C4-2B (cell line): ENCODE data around the gene TPD52L2.
"Not testable (repeated sequence)": the region's sequence is repeated elsewhere in the genome, so short reads cannot be mapped to it uniquely, and the experiment has no call there.

ENCODE experiments used
- H3K27ac ChIP-seq: fragments of 450-650 bp; 2 replicates; pipeline ENCODE4 v1.5.1; 2017
- CTCF ChIP-seq: fragments of 450-650 bp; conservative IDR thresholded peaks from 2 replicates; pipeline ENCODE4 v1.5.1; 2017; ENCODE audit warnings: mild to moderate bottlenecking
- ZFX ChIP-seq: fragments of 450-650 bp; IDR thresholded peaks from 2 replicates; pipeline ENCODE4 v1.6.1; 2017

Gene TPD52L2

DNA sequence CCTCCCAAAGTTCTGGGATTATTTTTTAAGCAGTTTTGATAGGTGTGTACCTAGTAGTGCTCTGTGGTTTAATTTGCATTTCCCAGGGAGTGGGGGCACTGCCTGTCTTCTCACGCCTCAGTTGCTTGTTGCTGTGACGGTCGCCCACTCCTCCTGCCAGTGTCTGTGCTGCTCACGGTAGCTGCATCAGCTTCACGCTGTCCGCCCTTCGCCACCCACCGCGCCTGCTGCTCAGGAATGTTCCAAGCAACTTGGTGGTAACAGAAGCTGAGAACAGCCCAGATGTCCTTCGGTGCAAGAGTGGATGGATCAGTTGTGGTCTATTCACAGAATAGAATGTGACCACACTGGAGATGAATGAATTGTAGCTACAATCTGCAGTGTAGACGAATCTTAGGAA is 52.7 kb downstream of the TPD52L2 start:
- TF ChIP-seq ZFX (no peak), CTCF (no peak)
- no peak overlapping the region for H3K27ac ChIP-seq

- TF ChIP-seq ZFX (no peak), CTCF (no peak)
Measured at GRCh38 chr20:63919130-63919529, 54.1 kb downstream of the TPD52L2 start.

DNA sequence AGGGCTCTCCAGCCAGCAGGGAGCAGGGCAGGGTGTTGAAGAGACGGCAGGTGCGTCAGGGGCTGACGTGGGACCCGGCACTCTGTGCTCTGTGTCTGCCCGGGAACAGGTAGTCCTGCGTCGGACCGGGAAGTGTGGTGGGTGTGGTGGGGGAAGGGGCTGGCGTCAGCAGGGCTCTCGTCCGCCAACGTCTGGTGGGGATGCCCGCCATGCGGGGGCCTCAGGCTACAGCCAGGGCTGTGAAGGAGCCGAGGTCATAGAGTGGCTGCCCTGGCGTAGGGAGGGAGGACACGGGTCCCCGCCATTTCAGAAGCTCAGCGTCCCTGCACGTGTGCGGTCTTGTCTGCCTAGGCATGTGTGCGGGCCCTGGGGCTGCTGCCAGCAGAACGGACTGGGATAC is 55.2 kb downstream of the TPD52L2 start:
- no peak overlapping the region for H3K27ac ChIP-seq
- no peak for TF ChIP-seq CTCF
- no peak for TF ChIP-seq ZFX

More at GRCh38 chr20:63919130-63919529, 54.1 kb downstream of the TPD52L2 start:
- no peak overlapping the region for H3K27ac ChIP-seq

DNA sequence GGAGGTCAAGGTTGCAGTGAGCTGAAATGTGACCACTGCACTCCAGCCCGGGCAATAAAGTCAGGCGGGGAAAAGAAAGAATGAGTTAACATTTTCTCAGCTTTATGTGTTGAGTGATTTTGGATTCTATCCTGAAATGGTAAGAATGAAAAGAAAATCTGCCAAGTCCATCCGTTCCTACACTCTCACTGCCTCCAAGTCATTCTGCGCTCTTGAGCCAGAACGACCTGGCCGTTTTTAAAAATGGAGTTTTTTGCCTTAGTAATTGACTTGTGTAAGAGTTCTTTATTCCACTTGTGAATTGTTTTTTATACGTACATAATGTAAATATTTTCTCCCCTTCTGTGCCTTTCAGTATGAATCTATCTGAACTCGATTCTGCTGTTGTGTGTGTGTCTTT is 58.6 kb downstream of the TPD52L2 start:
- TF ChIP-seq CTCF (no peak), ZFX (no peak)

GRCh38 chr20:63924241-63924640 is 59.2 kb downstream of the TPD52L2 start:
- no peak overlapping the region for H3K27ac ChIP-seq
- TF ChIP-seq ZFX (no peak), CTCF (no peak)

More for the DNA sequence above, 58.6 kb downstream of the TPD52L2 start:
- H3K27ac ChIP-seq, result no peak overlapping the region

GRCh38 chr20:63926298-63926697 is 61.2 kb downstream of the TPD52L2 start:
- no peak overlapping the region for H3K27ac ChIP-seq
- TF ChIP-seq CTCF, result no peak
- TF ChIP-seq ZFX, result no peak

DNA sequence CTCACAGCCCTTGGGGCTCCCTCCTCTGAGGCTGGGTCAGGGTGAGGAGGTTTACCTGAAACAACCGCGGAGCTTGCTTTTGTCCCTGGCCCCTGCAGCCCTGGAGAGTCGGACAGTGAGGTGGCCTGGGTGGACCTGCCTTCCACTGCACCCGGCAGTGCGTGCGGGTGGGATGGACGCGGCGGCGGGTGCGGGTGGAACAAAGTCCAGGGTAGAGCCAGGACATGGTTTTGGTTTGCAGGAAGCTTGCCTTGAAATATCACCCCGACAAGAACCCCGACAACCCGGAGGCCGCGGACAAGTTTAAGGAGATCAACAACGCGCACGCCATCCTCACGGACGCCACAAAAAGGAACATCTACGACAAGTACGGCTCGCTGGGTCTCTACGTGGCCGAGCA is 64.0 kb downstream of the TPD52L2 start:
- TF ChIP-seq CTCF, result no peak
- TF ChIP-seq ZFX, result no peak
- no peak overlapping the region for H3K27ac ChIP-seq

DNA sequence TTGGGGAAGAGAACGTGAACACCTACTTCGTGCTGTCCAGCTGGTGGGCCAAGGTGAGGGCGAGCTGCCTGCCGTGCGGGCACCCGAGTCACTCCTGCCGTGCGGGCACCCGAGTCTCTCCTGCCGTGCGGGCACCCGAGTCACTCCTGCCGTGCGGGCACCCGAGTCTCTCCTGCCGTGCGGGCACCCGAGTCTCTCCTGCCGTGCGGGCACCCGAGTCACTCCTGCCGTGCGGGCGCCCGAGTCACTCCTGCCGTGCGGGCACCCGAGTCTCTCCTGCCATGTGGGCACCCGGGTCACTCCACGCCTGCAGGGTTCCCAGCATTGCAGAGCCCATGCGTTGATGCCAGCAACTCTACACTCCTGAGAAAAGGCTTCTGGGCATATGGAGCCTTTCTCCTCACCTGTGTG is 64.4 kb downstream of the TPD52L2 start:
- not testable (repeated sequence) for H3K27ac ChIP-seq
